KMS-11 (cell line): ENCODE data around the gene FRMD1.

Experiments used
- H2AFZ ChIP-seq: fragments of 200-600 bp; sonication (generic); 2 replicates; pipeline ENCODE4 v1.6.1; 2016; ENCODE audit warnings: antibody characterized with exemption, mixed run types, low read depth
- H3K27ac ChIP-seq: fragments of 200-600 bp; sonication (generic); 2 replicates; pipeline ENCODE4 v1.6.1; 2016; ENCODE audit warnings: mild to moderate bottlenecking, mixed run types
- H3K27me3 ChIP-seq: fragments of 200-600 bp; sonication (generic); 2 replicates; pipeline ENCODE4 v1.6.1; 2017; ENCODE audit warnings: mild to moderate bottlenecking, low read depth, mixed run types, moderate library complexity; ENCODE audit not compliant: insufficient read depth
- H3K36me3 ChIP-seq: fragments of 200-600 bp; sonication (generic); 2 replicates; pipeline ENCODE4 v1.6.1; 2017; ENCODE audit warnings: mild to moderate bottlenecking, mixed run types; ENCODE audit not compliant: insufficient read depth
- H3K4me1 ChIP-seq: fragments of 200-600 bp; sonication (generic); 2 replicates; pipeline ENCODE4 v1.6.1; 2016; ENCODE audit warnings: mild to moderate bottlenecking, low read depth, mixed run types; ENCODE audit not compliant: poor library complexity, severe bottlenecking
- H3K4me2 ChIP-seq: fragments of 200-600 bp; sonication (generic); 2 replicates; pipeline ENCODE4 v1.7.0; 2016; ENCODE audit warnings: mild to moderate bottlenecking, mixed run types
- H3K4me3 ChIP-seq: fragments of 200-600 bp; sonication (generic); IDR thresholded peaks from 2 replicates; pipeline ENCODE4 v1.6.1; 2017; ENCODE audit warnings: low read depth, low read length, mixed read lengths; ENCODE audit not compliant: insufficient read depth
- H3K79me2 ChIP-seq: fragments of 200-600 bp; sonication (generic); 2 replicates; pipeline ENCODE4 v1.6.1; 2016; ENCODE audit warnings: low read depth, mixed run types; ENCODE audit not compliant: insufficient read depth
- H3K9ac ChIP-seq: fragments of 200-600 bp; sonication (generic); 2 replicates; pipeline ENCODE4 v1.6.1; 2016; ENCODE audit warnings: mild to moderate bottlenecking, mixed run types
- H4K20me1 ChIP-seq: fragments of 200-600 bp; sonication (generic); 2 replicates; pipeline ENCODE4 v1.6.1; 2016; ENCODE audit warnings: mild to moderate bottlenecking, mixed run types; ENCODE audit not compliant: insufficient read depth
- TF ChIP-seq, protein P1 (sequence below): fragments of 200-600 bp; sonication (generic); conservative IDR thresholded peaks from 2 replicates; pipeline ENCODE4 v1.6.1; 2017; ENCODE audit warnings: low read depth, mild to moderate bottlenecking, antibody characterized with exemption, low read length, moderate library complexity, mixed read lengths

The FRMD1 gene

DNA sequence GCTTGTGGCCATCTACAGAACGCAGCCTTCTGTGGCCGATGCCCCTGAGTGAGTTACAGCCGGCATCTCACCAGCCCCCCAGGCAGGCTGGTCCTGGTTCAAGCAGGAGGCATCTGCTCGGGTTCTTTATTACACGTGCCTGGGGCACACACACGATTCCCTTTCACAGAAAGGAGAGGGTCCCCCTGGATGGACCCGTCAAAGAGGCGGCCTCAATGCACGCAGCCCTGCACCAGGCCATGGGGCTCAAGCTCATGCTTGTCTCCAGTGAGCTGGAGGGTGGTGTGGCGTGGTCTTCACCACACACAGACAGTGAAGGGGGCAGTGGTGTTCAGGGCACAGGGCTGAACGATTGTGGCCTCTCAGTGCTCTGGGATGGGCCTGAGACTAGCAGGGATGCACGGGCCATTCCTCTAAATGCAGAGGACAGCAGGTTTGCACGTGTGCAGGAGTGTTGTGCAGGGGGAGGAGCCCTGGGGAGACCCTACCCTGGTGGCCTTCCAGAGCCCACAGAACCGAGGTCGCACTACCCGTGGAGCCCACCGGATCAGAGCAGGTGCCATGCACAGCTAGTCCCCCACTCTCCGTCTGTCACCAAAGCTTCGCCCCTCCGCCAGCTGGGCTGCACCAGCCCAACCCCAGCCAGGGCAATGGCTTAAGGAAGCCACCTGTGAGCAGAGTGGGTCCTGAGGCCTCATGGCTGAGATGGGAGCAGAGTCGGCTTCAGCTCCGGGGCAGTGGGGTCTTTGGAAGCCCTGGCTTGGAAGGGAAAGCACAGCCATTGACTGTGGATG, 23.1 kb downstream of the FRMD1 start:
- TF ChIP-seq, protein P1, sequence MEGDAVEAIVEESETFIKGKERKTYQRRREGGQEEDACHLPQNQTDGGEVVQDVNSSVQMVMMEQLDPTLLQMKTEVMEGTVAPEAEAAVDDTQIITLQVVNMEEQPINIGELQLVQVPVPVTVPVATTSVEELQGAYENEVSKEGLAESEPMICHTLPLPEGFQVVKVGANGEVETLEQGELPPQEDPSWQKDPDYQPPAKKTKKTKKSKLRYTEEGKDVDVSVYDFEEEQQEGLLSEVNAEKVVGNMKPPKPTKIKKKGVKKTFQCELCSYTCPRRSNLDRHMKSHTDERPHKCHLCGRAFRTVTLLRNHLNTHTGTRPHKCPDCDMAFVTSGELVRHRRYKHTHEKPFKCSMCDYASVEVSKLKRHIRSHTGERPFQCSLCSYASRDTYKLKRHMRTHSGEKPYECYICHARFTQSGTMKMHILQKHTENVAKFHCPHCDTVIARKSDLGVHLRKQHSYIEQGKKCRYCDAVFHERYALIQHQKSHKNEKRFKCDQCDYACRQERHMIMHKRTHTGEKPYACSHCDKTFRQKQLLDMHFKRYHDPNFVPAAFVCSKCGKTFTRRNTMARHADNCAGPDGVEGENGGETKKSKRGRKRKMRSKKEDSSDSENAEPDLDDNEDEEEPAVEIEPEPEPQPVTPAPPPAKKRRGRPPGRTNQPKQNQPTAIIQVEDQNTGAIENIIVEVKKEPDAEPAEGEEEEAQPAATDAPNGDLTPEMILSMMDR: no peak

DNA sequence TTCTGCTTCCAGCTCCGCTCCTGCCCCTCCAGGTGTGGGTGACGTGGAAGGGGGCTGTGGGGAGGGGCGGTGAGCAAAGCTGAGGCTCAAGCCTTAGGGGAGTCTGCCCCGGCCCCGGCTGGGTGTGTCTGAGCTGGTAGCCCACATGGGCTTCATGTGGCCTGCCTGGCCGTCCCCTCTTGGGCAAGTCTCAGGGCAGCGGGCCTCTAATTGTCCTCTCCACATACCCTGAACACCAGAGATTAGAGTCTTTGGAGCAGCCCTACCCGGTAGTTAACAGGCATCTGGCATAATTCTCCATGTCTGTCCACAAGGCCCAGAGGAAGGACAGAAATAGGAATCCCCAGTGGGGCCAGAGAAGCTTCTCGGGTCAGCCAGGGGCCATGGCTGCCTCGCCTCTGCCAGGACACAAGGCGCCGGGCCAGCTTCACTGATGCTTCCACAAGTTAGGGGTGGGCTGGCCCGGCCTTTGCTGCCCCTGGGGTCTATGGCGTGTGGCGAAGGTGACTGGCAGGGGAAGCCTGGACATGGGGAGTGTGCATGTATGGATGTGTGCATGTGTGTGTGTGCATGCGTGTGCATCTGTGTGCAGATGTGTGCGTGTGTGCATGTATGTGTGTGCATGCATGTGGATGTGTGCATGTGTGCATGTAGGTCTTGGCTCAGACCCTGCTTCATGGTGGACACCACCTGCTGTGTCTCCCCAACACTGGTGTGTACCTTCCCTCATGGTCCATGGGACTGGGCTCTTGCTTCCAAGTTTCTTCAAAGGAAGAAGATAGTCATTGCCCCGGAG, 24.0 kb downstream of the FRMD1 start:
- Histone ChIP-seq H3K4me3 (no peak overlapping the region), H3K4me2 (no peak overlapping the region), H3K79me2 (no peaks in the 10 kb centered on the region), H4K20me1 (no peaks in the 10 kb centered on the region), H3K27ac (no peak overlapping the region), H2AFZ (no peak overlapping the region), H3K36me3 (no peaks in the 10 kb centered on the region), H3K4me1 (no peaks in the 10 kb centered on the region), H3K27me3 (peaks cover 3% of the 10 kb centered on the region; the same call in 1 of the 2 replicates), H3K9ac (no peak overlapping the region)
- TF ChIP-seq, protein P1: no peak

More for the DNA sequence above, 23.1 kb downstream of the FRMD1 start:
- no peak overlapping the region for H2AFZ ChIP-seq
- no peak overlapping the region for H3K4me2 ChIP-seq
- no peak overlapping the region for H3K27ac ChIP-seq
- peaks cover 3% of the 10 kb centered on the region; the same call in 1 of the 2 replicates for H3K27me3 ChIP-seq
- no peaks in the 10 kb centered on the region for H3K36me3 ChIP-seq
- no peak overlapping the region for H3K9ac ChIP-seq
- no peak overlapping the region for H3K4me3 ChIP-seq
- no peaks in the 10 kb centered on the region for H4K20me1 ChIP-seq
- no peaks in the 10 kb centered on the region for H3K79me2 ChIP-seq
- H3K4me1 ChIP-seq: no peaks in the 10 kb centered on the region

DNA sequence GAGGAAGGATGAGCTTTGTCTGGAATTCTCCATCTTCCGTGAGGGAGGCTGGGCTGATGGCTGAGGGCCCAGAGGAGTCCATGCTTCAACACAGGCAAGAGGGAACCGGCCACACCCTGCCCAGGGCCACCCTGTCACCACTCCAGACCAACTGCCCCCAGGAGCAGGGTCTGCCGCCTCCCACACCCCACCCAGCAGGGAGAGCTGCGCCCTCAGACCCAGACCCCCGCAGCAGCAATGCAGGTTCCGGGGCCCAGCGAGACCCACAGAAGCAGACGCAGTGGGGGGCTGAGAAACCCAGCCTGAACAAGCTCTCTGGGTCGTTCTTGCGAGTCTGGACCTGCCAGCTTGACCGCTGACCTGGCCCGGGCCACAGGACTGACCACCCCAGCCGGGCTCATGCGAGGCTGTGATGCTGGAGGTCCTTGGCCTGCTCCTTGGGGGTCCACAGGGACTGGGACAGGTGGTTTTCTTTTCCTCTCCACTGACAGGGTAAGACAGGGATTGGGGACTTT, 25.0 kb downstream of the FRMD1 start:
- H2AFZ ChIP-seq: no peak overlapping the region
- no peak overlapping the region for H3K27ac ChIP-seq
- no peaks in the 10 kb centered on the region for H3K36me3 ChIP-seq
- TF ChIP-seq, protein P1: no peak
- no peak overlapping the region for H3K4me2 ChIP-seq
- no peaks in the 10 kb centered on the region for H3K4me1 ChIP-seq
- H4K20me1 ChIP-seq: no peaks in the 10 kb centered on the region
- H3K79me2 ChIP-seq: no peaks in the 10 kb centered on the region
- no peak overlapping the region for H3K9ac ChIP-seq
- H3K4me3 ChIP-seq: no peak overlapping the region
- peaks cover 3% of the 10 kb centered on the region; the same call in 1 of the 2 replicates for H3K27me3 ChIP-seq

DNA sequence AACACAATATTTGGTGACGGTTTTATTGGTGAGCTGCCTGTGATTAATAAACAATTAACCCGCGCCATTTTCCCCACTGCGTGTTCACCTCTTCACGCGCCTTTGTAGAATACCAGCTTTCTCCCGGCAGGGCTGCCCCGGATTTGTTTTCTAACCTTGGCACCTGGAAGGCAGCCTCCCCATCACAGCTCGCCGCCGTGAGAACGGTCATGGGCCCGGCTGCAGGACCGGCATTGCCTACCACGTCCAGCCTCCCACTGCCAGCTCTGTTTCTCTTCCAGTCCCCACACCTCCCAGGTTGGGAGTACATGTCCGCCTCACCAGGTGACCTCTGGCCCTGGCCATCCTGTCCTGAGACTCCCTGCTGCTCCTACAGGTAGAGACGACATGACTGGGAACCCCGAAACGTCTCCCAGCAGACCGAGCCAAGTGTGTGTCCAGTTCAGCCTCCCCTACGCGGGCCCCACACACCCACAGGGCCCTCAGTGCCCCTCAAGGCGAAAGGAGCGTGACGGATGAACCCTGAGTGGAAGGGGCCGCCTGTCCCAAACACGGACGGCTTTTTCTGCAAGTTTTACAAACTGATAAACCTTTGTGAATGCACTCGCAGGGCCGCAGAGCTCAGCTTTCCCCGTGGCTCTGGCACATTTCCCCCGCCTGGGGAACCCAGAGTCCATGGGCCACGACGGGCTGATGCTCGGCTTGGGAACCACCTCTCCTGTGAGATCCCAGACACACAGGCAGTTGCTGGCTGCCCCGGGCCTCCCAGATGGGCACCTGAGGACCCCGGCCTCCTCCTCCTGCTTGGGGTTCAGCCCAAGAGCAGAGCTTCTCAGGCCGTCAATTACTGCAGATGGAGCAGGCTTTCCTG, 25.7 kb downstream of the FRMD1 start:
- peaks cover 3% of the 10 kb centered on the region; the same call in 1 of the 2 replicates for H3K27me3 ChIP-seq
- no peaks in the 10 kb centered on the region for H3K4me1 ChIP-seq
- no peaks in the 10 kb centered on the region for H4K20me1 ChIP-seq
- H3K4me3 ChIP-seq: no peak overlapping the region
- H3K4me2 ChIP-seq: no peak overlapping the region
- TF ChIP-seq, protein P1: no peak
- no peaks in the 10 kb centered on the region for H3K36me3 ChIP-seq
- H3K27ac ChIP-seq: no peak overlapping the region
- no peak overlapping the region for H2AFZ ChIP-seq
- H3K9ac ChIP-seq: no peak overlapping the region
- H3K79me2 ChIP-seq: no peaks in the 10 kb centered on the region
